Progenitor cell of endocrine pancreas (in vitro differentiated cells): Measurements from ENCODE around the gene THOC6. TPM values are rescaled to one million over a fixed set of nuclear protein-coding genes. Genes with fewer than 3 reads are reported as not detected.

Experiments used
- DNase-seq: peaks from one replicate; pipeline ENCODE4 v3.0.0; 2021; ENCODE audit warnings: low spot score; ENCODE audit not compliant: unreplicated experiment
- H3K27ac Mint-ChIP-seq: 2 replicates; pipeline ENCODE4 v1.8.0; 2021; ENCODE audit warnings: mild to moderate bottlenecking, moderate library complexity, mixed read lengths
- H3K27me3 Mint-ChIP-seq: 2 replicates; pipeline ENCODE4 v1.8.0; 2021; ENCODE audit warnings: mixed read lengths
- H3K36me3 Mint-ChIP-seq: 2 replicates; pipeline ENCODE4 v1.8.0; 2022; ENCODE audit warnings: mixed read lengths; ENCODE audit not compliant: insufficient read depth
- H3K4me1 Mint-ChIP-seq: 2 replicates; pipeline ENCODE4 v1.8.0; 2021; ENCODE audit warnings: low read depth, mixed read lengths
- H3K4me3 Mint-ChIP-seq: 2 replicates; pipeline ENCODE4 v1.8.0; 2021; ENCODE audit warnings: low read depth, mild to moderate bottlenecking, moderate library complexity, mixed read lengths
- H3K9me3 Mint-ChIP-seq: 2 replicates; pipeline ENCODE4 v1.8.0; 2021; ENCODE audit warnings: low read depth, mixed read lengths
- total RNA-seq: library from RNA; stranded (reverse); gene quantifications from 2 replicates; pipeline ENCODE4 v1.2.1, GENCODE V29; 2021
- TF ChIP-seq, protein P1 (sequence below): fragments of 200-600 bp; sonication (generic); IDR thresholded peaks from one replicate; pipeline ENCODE4 v1.5.0; 2021; ENCODE audit warnings: antibody characterized with exemption, mild to moderate bottlenecking; ENCODE audit not compliant: unreplicated experiment

The THOC6 gene
- total RNA-seq, 1 donor from 2014 or later: 47.4 TPM

DNA sequence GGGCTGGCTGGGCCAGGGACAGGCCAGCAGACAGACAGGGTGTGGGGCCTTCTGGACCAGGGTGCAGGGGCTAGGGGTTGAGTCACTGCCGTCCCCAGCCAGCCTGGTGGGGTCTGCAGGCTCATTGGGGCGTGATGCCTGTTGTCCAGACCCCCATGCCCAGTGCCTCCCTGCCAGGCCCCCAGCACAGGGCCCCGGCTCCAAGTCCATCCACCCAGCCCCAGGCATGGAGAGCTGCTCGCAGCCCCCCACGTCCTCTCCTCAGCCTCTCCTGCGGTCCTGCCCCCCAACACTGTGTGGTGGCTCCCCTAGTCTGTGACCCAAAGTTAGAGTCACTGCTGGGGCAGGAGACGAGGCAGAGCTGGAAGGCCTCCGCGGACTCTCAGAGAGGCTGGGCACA is 36.5 kb upstream of the THOC6 start:
- no peaks in the 10 kb centered on the region for H3K9me3 Mint-ChIP-seq
- H3K4me1 Mint-ChIP-seq: peaks cover 7% of the 10 kb centered on the region
- H3K27ac Mint-ChIP-seq: no peak overlapping the region
- TF ChIP-seq, protein P1, sequence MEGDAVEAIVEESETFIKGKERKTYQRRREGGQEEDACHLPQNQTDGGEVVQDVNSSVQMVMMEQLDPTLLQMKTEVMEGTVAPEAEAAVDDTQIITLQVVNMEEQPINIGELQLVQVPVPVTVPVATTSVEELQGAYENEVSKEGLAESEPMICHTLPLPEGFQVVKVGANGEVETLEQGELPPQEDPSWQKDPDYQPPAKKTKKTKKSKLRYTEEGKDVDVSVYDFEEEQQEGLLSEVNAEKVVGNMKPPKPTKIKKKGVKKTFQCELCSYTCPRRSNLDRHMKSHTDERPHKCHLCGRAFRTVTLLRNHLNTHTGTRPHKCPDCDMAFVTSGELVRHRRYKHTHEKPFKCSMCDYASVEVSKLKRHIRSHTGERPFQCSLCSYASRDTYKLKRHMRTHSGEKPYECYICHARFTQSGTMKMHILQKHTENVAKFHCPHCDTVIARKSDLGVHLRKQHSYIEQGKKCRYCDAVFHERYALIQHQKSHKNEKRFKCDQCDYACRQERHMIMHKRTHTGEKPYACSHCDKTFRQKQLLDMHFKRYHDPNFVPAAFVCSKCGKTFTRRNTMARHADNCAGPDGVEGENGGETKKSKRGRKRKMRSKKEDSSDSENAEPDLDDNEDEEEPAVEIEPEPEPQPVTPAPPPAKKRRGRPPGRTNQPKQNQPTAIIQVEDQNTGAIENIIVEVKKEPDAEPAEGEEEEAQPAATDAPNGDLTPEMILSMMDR: no peak
- H3K27me3 Mint-ChIP-seq: peaks cover 5% of the 10 kb centered on the region
- H3K36me3 Mint-ChIP-seq: no peaks in the 10 kb centered on the region
- no peak for DNase-seq
- H3K4me3 Mint-ChIP-seq: no peak overlapping the region

GRCh38 chr16:2987833-2988232 is 36.0 kb upstream of the THOC6 start:
- H3K27me3 Mint-ChIP-seq: peaks cover 3% of the 10 kb centered on the region
- TF ChIP-seq, protein P1: no peak
- no peak overlapping the region for H3K27ac Mint-ChIP-seq

GRCh38 chr16:2988590-2989099 is 35.2 kb upstream of the THOC6 start:
- Mint-ChIP-seq H3K4me3 (no peak overlapping the region), H3K36me3 (no peaks in the 10 kb centered on the region), H3K9me3 (no peaks in the 10 kb centered on the region), H3K4me1 (peaks cover 6% of the 10 kb centered on the region), H3K27ac (no peak overlapping the region), H3K27me3 (peaks cover 3% of the 10 kb centered on the region)
- DNase-seq: no peak
- TF ChIP-seq, protein P1: no peak

More at GRCh38 chr16:2987833-2988232, 36.0 kb upstream of the THOC6 start:
- no peak overlapping the region for H3K4me3 Mint-ChIP-seq
- H3K4me1 Mint-ChIP-seq: peaks cover 6% of the 10 kb centered on the region
- H3K36me3 Mint-ChIP-seq: no peaks in the 10 kb centered on the region
- DNase-seq: no peak
- H3K9me3 Mint-ChIP-seq: no peaks in the 10 kb centered on the region

DNA sequence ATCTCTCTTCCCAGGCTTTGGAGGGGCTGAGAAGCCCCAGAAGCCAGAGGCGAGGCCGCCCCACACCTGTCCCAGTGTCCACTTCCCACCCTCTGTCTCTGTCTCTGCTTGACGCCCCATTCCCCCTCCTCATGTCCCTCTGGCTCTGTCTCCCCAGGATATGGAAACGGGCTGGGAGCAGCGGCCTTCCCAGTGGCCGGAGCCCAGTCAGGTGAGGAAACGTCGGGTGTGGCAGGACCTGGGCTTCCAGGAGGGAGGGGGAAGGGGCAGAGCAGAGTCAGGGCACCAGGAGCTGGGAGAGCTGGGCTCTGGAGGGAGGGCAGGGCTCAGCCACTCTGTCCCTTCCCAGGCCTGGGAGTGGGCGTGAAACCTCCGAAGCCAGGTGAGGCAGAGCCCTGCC is 32.9 kb upstream of the THOC6 start:
- no peaks in the 10 kb centered on the region for H3K27me3 Mint-ChIP-seq
- DNase-seq: no peak

DNA sequence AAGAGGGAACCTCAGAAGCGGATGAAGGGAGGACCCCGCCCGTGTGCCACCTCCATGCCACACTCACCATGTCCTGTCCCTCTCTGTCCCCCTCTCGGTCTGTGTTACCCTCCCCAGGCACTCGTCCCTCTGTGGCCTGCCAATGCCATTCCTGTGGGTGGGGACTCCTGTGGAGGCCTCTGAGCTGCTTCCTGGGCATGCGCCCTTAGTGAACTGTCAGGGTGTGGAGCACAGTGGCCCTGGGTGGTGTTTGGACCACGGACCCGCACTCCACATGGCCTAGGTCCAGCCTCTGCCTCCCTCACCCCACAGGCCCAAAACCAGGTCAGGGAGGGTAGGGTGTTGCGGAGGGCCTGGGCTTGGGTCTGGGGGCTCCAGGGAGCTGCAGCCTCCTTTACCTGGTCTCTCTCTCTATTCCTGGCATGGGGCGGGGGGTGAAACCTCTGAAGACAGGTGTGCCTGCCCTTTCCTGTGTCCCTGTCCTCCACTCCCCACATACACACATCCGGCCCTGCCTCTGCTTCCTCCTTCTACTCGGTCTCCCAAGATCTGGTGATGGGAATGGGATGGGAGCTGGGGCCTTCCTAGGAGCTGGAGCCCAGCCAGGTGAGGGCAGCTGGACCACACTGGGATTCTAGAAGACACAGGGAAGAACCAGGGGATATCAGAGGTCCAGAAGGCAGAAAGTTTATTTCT is 32.1 kb upstream of the THOC6 start:
- TF ChIP-seq, protein P1: no peak
- DNase-seq: no peak
- H3K9me3 Mint-ChIP-seq: no peaks in the 10 kb centered on the region
- no peak overlapping the region for H3K27ac Mint-ChIP-seq
- H3K36me3 Mint-ChIP-seq: no peaks in the 10 kb centered on the region
- H3K27me3 Mint-ChIP-seq: no peaks in the 10 kb centered on the region
- no peak overlapping the region for H3K4me3 Mint-ChIP-seq
- peaks cover 2% of the 10 kb centered on the region for H3K4me1 Mint-ChIP-seq

More for the DNA sequence above, 32.9 kb upstream of the THOC6 start:
- no peak overlapping the region for H3K27ac Mint-ChIP-seq
- H3K4me3 Mint-ChIP-seq: no peak overlapping the region
- no peaks in the 10 kb centered on the region for H3K36me3 Mint-ChIP-seq
- H3K9me3 Mint-ChIP-seq: no peaks in the 10 kb centered on the region
- TF ChIP-seq, protein P1: no peak
- peaks cover 2% of the 10 kb centered on the region for H3K4me1 Mint-ChIP-seq
